Activated CD4-positive, alpha-beta T cell treated with anti-CD3 and anti-CD28 coated beads for 4 hours (primary cell): ENCODE measurements around the gene RBM33.

Experiments
- DNase-seq, 2 donors: peaks; one replicate each; pipeline ENCODE4 v3.0.0-alpha.2; 2020

The RBM33 gene

DNA sequence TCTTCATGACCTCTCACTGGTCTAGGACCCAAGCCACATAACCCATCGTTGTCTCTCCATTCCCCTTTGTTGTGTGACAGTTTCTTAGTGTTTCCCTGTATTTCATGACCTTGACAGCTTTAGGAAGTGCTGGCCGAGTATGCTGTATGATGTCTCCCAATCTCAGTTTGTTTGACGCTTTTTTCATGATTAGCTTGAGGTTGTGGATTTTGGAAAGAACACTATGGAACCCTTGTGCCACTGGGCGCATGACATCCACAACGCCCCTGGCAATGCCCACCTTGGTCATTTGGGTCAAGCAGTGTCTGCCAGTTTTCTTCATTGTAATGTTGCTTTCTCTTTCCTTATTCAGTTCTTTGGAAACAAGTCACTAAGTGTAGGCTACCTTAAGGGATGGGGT, 52.3 kb downstream of the RBM33 start:
- no peak for DNase-seq

DNA sequence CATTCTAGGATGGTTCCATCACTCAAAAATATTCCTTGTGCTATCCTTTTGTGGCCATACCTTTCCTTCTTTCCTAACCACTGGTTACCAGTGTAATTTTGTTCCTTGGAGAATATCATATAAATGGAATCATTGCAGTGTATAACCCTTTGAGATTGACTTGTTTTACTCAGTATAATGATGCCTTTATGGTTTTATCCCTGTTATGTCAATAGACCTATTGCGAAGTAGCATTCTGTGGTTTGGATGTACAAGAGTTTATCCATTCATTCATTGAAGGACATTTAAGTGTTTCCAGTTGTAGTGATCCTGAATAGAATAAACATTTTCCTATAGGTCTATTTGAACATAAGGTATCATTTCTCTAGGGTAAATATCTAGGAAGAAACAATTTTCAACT, 54.2 kb downstream of the RBM33 start:
- DNase-seq = no peak

DNA sequence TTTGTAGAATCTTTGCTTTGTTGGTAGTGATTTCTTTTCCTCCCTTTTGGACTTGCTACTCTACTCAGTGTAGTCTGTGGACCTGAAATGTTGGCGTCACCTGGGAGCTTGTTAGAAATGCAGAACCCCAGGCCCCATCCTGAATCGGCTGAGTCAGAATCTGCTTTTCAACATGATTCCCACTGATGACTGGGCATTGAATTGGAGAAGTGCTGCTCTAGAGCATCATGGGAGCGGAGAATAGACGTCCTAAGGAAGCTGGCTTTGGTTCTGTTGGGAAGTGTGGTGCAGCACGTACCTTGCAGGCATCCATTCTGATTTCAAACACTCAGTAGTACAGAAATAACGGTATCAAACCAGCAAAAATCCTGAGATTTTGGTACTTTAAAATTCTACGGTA, 54.7 kb downstream of the RBM33 start:
- DNase-seq = no peak

DNA sequence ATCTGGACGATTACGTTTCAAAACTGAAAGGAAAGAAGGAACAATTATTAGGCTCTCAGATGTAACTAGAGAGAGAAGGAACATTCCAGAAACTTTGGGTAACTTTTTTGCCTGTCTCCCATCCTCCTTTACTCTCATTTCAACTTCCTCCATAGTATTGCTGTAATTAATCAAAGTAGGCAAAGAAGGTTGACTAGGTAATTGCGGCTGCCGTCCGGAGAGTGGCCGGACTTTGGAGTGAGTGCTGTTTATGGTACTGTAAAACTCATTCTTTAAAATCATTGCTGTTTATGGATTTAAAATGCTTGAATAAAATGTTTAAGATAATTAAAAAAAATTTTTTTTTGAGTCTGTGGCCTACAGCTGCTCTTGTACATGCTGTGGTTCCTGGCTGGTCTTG, 56.4 kb downstream of the RBM33 start:
- DNase-seq = no peak

DNA sequence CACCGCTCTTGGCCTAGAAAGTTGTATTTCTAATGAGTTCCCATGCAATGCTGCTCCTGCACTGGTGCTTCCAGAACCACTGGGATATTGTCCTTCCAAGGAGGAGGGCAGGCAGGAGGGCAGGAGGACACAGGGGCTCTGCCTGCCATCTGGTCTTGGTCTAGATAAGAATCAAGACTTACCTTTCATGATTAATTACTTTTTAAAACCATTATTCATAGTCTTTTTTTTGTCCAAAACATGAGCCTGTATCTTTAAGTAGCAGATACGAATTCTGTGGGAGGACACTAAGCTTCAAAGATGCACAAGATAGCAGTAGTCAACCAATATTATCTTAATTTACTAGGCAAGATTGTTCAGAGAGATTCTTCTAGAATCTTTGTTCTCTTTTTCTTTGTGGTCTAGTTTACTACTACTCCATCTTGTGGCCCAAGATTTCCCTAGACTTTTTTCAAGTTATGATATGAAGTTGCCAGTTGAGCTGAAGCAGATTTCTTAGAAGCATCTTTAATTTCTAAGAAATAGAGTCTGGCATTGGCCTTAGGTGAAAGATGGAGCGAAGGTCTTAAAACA, 57.6 kb downstream of the RBM33 start:
- no peak for DNase-seq

DNA sequence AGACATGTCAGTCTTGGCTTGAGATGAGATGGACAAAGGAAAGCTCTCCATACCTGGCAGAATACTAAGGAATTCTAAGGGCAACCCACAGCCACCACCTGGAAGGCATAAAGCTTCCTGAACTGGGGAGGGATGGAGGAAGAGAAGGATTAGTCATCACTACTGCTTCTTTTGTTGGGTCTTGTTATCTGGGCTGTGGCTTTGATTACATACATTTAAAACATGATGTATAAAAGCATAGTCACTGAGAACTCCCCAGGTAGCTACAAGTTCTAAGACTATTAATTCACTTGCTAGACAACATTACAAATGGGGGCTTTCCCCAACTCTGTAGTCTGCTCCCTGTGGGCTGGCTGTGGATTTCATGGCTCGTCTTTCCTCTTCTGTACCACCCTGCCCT, 58.2 kb downstream of the RBM33 start:
- no peak for DNase-seq

DNA sequence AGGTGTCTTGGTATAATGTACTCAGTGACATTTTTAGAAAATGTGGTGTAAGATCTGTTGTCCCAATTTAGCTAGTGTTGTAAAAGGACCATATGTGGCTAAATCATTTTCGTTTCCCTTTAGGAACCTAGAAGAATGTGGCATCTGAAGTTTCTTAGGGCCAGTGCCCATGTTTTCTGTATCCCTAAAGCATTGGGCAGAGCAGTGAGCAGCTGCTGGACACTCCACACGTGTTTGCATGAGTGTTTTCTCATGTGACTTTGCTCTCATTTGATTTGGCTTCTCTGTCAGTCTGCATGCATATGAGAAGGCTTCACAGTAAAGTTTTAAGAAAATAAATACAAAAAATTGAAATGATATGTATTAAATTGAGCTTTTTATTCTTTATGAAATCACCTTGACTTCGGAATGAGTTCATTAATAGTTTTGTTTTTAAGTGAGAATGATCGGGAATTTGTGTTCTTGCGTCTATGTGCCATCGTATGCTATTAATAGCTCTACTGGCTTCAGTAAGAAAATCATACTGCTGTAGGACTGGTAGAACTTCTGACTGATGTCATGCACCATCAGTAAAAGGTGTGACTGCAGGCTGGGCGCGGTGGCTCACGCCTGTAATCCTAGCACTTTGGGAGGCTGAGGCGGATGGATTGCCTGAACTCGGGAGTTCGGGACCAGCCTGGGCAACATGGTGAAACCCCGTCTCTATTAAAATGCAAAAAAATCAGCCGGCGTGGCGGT, 61.3 kb downstream of the RBM33 start:
- DNase-seq = no peak

DNA sequence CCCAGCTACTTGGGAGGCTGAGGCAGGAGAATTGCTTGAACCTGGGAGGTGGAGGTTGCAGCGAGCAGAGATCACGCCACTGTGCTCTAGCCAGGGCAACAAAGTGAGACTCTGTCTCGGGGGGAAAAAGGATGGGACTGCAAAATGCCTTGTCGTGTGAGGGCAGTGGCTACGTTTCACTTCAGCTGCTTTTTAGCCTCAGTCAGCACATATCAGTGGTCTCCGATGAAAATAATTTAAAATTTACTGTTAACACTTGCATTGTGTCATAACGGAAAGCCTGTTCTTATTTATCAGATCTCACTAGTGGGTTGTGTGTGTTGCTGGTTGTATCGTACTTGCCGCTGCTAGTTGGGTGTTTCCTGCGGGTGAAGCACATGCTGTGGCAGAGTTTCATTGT, 61.9 kb downstream of the RBM33 start:
- no peak for DNase-seq

DNA sequence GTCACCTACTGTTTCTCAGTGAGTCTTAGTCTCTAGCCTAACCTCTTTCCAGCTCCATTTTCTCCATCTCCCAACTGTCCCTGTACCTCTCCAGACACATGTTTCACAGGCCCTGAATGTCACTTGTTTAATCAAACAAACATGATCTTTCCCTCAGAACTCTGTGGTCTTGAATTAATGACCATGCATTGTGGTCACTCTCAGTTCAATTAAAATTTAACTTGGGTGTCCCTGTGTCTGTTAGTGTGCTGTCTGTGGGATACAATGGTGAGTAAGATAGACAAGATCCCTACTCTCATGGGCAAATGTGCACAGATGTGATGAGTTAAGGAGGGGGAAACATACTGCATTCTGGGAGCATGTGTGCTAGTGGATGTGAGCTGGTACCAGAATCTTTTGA, 65.0 kb downstream of the RBM33 start:
- DNase-seq = no peak

DNA sequence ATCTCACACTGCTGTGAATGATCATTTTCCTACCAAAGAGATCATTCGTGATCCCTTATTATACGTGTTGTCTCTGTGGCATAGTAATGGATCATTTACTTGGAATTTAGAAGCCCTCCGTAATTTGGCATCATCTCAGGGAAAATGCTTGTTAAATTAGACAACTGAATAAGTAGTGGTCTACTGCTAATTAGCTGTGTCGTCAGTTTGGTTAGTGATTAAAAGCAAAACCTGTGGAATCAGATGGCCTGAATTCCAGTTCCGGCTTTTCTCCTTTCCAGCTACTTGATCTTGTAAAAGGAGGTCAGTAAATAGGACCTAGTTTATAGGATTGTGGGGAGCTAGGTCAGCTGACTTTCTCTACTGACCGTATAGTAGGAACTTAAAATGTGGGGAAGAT, 65.6 kb downstream of the RBM33 start:
- DNase-seq = no peak

DNA sequence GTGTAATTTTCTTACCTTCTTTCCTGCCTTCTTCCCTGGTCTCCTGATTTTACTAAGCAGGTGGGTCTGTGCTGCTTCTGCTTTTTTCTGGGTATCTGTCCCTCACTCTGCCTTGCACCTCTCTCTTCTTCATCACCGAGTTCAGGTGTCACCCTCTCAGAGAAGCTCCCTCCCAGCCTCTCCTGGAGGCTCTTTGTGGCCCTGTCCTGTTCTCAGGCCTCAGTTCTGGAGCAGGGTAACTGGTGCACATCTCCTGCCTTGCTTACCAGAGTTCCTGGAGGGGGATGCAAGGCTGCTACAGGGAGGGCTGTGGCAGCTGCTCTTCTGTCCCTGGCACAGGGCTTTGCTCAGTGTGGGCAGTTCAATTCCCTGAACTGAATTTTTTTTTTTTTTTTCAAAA, 66.1 kb downstream of the RBM33 start:
- DNase-seq = no peak

DNA sequence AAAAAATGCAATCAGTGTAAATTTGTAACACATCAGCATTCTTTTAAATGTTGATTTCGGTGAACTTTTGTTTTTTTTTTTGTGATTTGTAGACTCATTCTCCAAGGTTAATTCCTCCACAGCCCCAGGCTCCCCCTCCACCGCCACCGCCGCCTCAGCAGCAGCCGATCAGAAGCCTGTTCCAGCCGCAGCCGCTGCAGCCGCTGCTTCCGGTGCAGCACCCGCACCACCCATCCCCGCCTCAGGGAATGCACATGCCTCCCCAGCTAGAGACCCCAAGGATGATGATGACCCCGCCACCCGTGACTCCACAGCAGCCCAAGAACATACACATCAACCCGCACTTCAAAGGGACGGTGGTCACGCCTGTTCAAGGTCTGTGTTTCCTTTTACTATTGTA, 66.6 kb downstream of the RBM33 start:
- DNase-seq = no peak

DNA sequence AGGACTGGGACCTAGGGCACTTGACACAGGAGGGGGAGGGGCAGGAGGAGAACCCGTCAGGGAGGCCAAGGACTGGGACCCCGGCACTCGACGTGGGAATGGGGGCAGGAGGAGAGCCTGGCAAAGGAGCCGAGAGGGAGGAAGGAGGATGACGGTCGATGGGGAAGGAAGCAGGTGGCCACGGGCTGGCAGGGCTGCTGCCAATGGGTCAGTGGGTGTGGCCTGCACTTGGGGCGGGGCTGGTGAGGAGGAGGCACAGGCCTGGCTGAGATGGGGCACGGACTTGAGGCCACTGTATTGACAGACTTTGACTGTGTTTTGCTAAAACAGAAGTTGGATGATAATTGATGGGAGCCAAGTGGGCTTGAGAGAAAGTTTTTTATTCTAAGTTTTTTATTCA, 68.9 kb downstream of the RBM33 start:
- DNase-seq = no peak

DNA sequence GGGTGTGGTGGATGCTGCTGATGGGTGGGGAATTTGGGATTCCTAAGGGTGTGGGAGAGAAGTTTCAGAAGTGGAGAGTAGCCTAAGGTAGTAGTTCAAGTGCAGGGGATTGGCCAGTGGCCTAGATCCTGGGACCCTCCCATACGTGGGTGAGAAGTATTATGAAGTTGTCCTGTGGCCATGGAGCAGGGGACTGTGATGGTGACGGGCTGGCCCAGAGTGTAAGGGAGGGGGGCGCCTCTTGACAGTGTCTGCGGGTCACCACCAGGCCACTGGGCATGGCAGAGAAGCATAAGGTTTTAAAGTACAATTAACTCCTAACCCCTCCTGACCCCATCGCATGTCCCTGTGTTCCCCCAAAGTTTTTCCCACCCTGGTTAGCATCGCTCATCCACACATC, 70.2 kb downstream of the RBM33 start:
- DNase-seq = no peak

DNA sequence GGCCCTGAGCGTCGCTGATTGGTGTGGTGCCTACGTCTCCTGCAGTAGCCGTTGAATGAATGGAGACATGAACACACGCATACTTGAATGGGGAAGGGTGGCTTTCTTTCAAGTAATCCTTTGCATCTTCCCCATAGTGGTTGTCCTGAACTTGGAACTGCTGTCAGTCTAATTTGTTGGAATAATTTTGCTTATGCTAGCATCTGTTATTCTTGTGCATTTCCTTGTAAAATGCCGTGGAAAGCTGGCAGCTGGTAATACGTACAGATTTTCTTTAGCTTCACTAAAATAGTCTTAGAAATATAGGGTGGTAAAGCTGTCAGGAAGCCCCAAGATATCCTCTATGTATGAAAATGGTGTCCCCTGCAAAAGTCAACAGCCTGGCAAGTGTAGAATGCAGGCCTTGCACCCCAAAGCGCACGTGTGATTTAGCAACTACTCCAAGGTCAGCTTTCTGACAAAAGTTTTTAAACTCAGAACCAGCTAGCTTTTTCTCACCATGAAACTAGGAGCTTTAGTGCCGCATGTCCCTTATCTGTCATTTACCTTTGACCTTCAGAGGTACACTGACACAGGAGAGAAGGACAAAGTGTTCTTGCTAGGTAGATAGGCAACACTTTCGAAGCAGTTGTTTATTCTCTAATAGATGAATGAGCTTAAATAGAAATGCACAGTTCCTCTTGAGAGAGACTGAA, 70.8 kb downstream of the RBM33 start:
- DNase-seq = no peak

DNA sequence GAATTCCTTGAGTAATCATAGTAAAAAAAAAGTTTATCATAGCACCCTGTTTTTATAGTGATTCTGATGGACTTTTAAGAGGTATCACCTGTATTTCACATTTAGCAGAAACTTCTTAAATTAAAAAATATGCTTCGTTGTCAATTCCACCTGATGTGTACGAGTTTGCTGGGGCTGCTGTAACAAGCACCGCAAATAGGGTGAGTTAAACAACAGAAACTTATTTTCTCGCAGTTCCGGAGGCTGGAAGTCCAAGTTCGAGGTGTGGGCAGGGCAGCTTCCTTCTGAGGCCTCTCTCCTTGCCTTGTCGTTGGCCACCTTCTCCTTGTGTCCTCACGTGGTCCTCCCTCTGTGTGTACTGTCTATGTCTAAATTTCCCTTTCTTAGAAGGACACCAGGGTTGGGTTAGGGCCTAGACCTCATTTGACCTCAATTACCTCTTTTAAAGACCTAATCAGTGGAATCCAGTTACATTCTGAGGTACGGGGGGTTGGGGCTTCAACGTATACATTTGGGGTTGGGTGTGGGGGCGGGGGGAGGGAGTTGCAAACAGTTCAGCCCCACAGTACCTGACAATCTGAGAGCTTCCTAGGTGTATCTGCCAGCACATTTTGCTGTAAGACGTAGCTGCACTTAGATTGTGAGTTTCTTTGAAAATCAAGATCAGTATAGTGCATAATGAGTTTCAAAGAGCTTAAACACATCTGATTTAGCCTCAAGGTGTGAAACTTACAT, 72.7 kb downstream of the RBM33 start:
- DNase-seq = no peak

DNA sequence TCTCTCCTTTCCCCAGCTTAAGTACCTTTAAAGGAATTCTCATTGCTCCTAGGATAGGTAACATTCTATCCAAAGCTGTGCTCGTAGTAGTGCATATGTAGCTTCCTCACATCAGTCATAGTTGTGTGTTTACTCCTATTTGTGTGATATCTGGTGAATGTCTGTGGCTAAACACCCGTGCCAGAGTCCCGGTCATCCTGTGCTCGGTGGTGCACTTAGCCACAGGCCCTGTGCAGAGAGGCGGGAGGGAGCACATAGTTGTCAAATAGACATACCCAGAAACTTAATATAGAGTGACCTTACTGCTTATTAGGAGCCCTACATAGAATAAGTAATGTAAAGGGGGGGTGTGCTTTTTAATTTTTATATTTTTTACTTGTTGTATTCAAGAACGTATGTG, 76.6 kb downstream of the RBM33 start:
- DNase-seq = no peak

DNA sequence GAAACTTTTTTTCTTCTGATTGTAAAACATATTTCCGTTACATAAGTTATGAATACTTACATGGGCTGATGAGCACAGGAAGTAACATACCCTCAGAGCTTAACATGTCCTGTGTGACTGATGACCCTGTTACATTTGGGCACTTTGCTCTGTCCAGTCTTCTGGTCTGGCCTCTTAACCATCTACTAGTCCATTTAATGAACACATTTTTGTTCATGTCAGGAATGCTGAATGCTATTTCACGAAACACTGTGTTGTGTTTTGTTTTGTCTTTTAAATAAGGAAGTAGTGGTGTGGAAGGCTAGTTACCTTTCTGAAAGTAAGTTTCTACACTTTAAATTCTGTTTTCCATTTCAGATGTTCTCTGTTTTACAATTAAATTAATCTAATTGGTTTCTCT, 77.7 kb downstream of the RBM33 start:
- DNase-seq = no peak

DNA sequence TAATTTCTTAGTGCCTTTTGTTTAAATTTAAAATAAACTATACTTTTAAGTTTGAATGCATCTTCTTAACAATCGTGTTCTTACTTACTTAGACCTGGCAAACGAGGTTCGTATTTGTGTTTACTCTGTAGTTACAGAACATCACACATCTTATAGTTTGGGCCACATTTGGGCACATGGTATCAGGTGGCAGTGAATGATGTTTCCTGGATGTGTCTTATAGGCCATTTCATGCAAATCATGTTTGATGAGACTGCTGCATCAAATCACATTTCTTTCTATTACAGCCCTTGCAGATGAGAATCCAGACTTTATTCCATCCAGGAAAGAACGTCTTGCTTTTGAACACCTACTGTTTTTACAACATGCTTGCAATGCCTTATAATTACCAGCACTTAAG, 78.5 kb downstream of the RBM33 start:
- no peak for DNase-seq

DNA sequence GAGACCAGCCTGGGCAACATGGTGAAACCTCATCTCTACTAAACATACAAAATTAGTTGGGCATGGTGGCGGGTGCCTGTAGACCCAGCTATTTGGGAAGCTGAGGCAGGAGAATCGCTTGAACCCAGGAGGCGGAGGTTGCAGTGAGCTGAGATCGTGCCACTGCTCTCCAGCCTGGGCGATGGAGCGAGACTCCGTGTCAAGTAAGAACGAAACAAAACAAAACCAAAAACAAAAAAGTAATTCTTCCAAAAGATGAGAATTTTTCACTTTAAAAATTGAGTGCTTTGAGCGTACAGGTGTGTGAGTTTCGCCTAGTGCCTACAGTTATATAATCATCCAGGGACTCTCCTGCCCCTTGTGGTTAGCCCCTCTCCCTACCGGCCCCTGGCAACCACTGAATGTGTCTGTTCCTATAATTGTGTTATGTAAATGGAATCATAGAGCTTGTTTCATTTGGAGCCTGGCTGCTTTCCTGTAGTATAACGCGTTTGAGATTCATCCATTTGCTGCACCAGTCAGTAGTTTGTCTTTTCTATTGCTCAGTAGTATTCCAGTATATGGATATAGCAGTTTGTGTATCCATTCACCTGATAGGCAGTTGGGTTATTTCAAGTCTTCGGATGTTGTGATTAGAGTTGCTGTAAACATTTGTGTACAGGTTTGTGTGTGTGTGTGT, 80.0 kb downstream of the RBM33 start:
- no peak for DNase-seq

DNA sequence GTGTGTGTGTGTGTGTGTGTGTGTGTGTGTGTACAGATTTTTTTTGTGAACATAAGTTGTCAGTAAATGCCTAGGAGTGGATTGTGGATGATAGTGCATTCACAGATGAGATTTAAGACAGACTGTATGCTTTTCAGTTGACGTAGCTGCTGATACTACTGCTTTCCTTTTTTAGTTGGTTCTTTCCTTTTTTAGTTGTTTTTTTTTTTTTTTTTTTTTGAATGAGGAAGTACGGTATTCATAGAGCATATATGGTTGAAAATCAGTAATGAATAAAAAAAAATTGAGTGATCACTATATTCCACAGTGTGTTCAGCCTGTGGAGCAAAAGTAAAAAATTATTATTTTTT, 80.5 kb downstream of the RBM33 start:
- DNase-seq = no peak

DNA sequence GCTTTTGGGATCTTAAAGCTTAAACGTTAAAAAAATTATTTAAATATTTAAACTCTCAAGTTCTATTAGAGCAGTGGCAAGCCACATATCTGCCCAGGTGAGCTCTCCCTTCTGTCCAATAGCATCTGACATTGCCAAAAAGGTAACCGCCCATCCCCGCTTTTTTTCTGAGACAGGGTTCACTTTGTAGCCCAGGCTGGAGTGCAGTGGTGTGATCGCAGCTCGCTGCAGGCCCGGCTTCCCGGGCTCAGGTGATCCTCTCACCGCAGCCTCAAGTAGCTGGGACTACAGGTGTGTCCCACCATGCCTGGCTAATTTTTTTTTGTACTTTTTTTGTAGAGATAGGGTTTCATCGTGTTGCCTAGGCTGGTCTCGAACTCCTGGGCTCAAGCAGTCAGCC, 83.2 kb downstream of the RBM33 start:
- no peak for DNase-seq

DNA sequence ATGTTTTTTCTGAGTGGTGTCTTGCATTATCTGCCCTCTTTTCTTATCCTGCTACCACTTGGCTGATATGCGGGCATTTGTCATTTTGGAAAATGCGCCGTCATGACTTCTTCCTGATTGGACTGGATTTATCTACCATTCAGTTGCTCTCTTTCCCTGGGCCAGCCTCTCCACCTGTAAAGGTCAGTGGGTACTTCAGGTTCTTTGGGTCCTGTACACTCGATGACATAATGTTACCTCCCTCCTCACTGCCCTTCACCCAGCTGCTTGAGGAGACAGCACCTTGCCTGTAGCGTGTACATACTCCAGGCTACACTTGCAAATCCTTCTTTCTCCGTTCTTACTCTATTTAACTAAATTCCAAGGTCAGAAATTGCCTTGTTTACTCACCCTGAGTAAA, 83.7 kb downstream of the RBM33 start:
- no peak for DNase-seq
